Measurements from ENCODE around the gene ZNF512B. TPM values are rescaled to one million over a fixed set of nuclear protein-coding genes. Genes with fewer than 3 reads are reported as not detected.

Gene ZNF512B
- total RNA-seq, 1 donor from 2014 or later, result 49.4 TPM

GRCh38 chr20:63945921-63946920 is 23.5 kb downstream of the ZNF512B start:
- peaks cover 4% of the 10 kb centered on the region for H3K36me3 Mint-ChIP-seq (ENCODE audit: insufficient read depth)
- peaks cover 14% of the 10 kb centered on the region for H3K4me1 Mint-ChIP-seq (ENCODE audit: low read depth)
- no peaks in the 10 kb centered on the region for H3K9me3 Mint-ChIP-seq (ENCODE audit: low read depth)
- no peaks in the 10 kb centered on the region for H3K27me3 Mint-ChIP-seq
- DNase-seq (ENCODE audit: low spot score, unreplicated experiment), result no peak
- TF ChIP-seq CTCF (IDR thresholded peaks at IDR 0.05; ENCODE audit: unreplicated experiment), result no peak
- H3K4me3 Mint-ChIP-seq (ENCODE audit: low read depth), result no peak overlapping the region
- no peak overlapping the region for H3K27ac Mint-ChIP-seq

- no peaks in the 10 kb centered on the region for H3K27me3 Mint-ChIP-seq
- no peak for TF ChIP-seq CTCF (IDR thresholded peaks at IDR 0.05; ENCODE audit: unreplicated experiment)
- peaks cover 14% of the 10 kb centered on the region for H3K4me1 Mint-ChIP-seq (ENCODE audit: low read depth)
- peaks cover 5% of the 10 kb centered on the region for H3K36me3 Mint-ChIP-seq (ENCODE audit: insufficient read depth)
- no peaks in the 10 kb centered on the region for H3K9me3 Mint-ChIP-seq (ENCODE audit: low read depth)
- no peak overlapping the region for H3K27ac Mint-ChIP-seq
- H3K4me3 Mint-ChIP-seq (ENCODE audit: low read depth), result no peak overlapping the region
- no peak for DNase-seq (ENCODE audit: low spot score, unreplicated experiment)
Measured at GRCh38 chr20:63945031-63945658, 24.6 kb downstream of the ZNF512B start.

GRCh38 chr20:63944078-63944941 is 25.4 kb downstream of the ZNF512B start:
- H3K27ac Mint-ChIP-seq, result no peak overlapping the region
- no peak overlapping the region for H3K4me3 Mint-ChIP-seq (ENCODE audit: low read depth)
- no peaks in the 10 kb centered on the region for H3K9me3 Mint-ChIP-seq (ENCODE audit: low read depth)
- no peak for DNase-seq (ENCODE audit: low spot score, unreplicated experiment)
- peaks cover 10% of the 10 kb centered on the region for H3K4me1 Mint-ChIP-seq (ENCODE audit: low read depth)
- no peak for TF ChIP-seq CTCF (IDR thresholded peaks at IDR 0.05; ENCODE audit: unreplicated experiment)
- no peaks in the 10 kb centered on the region for H3K27me3 Mint-ChIP-seq
- peaks cover 5% of the 10 kb centered on the region for H3K36me3 Mint-ChIP-seq (ENCODE audit: insufficient read depth)

- DNase-seq (ENCODE audit: low spot score, unreplicated experiment), result no peak
- peaks cover 5% of the 10 kb centered on the region for H3K36me3 Mint-ChIP-seq (ENCODE audit: insufficient read depth)
- H3K27ac Mint-ChIP-seq, result no peak overlapping the region
- H3K9me3 Mint-ChIP-seq (ENCODE audit: low read depth), result no peaks in the 10 kb centered on the region
- no peak overlapping the region for H3K4me3 Mint-ChIP-seq (ENCODE audit: low read depth)
- peaks cover 4% of the 10 kb centered on the region for H3K4me1 Mint-ChIP-seq (ENCODE audit: low read depth)
- no peak for TF ChIP-seq CTCF (IDR thresholded peaks at IDR 0.05; ENCODE audit: unreplicated experiment)
- H3K27me3 Mint-ChIP-seq, result no peaks in the 10 kb centered on the region
Measured at GRCh38 chr20:63943808-63944077, 26.0 kb downstream of the ZNF512B start.

Data from progenitor cell of endocrine pancreas (in vitro differentiated cells).